Astrocyte (in vitro differentiated cells and primary cell): ENCODE data around the gene PKD1. TPM values are rescaled to one million over a fixed set of nuclear protein-coding genes. Genes with fewer than 3 reads are reported as not detected.

Experiments
- DNase-seq: peaks from one replicate; pipeline ENCODE4 v3.0.0-alpha.2; 2010; ENCODE audit warnings: low read depth
- FAIRE-seq: peaks from 2 replicates; lab custom pipeline; 2011; peaks lifted over from hg19 to GRCh38; lab: Jason Lieb, UNC
- H2AFZ ChIP-seq: 2 replicates; pipeline ENCODE4 v1.6.0; 2012; ENCODE audit warnings: low read depth, low read length, inconsistent platforms
- H3K27ac ChIP-seq: 2 replicates; pipeline ENCODE4 v1.5.1; 2011; ENCODE audit warnings: low read depth, low read length, inconsistent platforms
- H3K27me3 ChIP-seq: 2 replicates; pipeline ENCODE4 v1.6.0; 2011; ENCODE audit warnings: low read length, inconsistent platforms; ENCODE audit not compliant: insufficient read depth
- H3K36me3 ChIP-seq: 2 replicates; pipeline ENCODE4 v1.5.1; 2011; ENCODE audit warnings: low read length, inconsistent platforms; ENCODE audit not compliant: insufficient read depth
- H3K4me1 ChIP-seq: 2 replicates; pipeline ENCODE4 v1.5.1; 2011; ENCODE audit warnings: low read length, inconsistent platforms; ENCODE audit not compliant: insufficient read depth
- H3K4me2 ChIP-seq: 2 replicates; pipeline ENCODE4 v1.6.0; 2012; ENCODE audit warnings: low read length, inconsistent platforms
- H3K4me3 ChIP-seq: 2 replicates; pipeline ENCODE4 v1.5.1; 2011; ENCODE audit warnings: low read depth, mild to moderate bottlenecking, low read length, inconsistent platforms; ENCODE audit not compliant: insufficient read depth
- H3K79me2 ChIP-seq: 2 replicates; pipeline ENCODE4 v1.6.0; 2012; ENCODE audit warnings: mild to moderate bottlenecking, low read length, inconsistent platforms; ENCODE audit not compliant: insufficient read depth
- H3K9ac ChIP-seq: 2 replicates; pipeline ENCODE4 v1.6.0; 2012; ENCODE audit warnings: mild to moderate bottlenecking, low read length, inconsistent platforms
- H3K9me3 ChIP-seq: 2 replicates; pipeline ENCODE4 v1.5.1; 2012; ENCODE audit warnings: low read depth, mild to moderate bottlenecking, low read length, inconsistent platforms; ENCODE audit not compliant: insufficient read depth
- H4K20me1 ChIP-seq: 2 replicates; pipeline ENCODE4 v1.6.0; 2012; ENCODE audit warnings: low read length, inconsistent platforms; ENCODE audit not compliant: insufficient read depth
- H3K27ac Mint-ChIP-seq: one replicate; pipeline ENCODE4 v1.8.0; 2021; ENCODE audit warnings: mild to moderate bottlenecking, mixed read lengths; ENCODE audit not compliant: unreplicated experiment
- H3K27me3 Mint-ChIP-seq: one replicate; pipeline ENCODE4 v1.8.0; 2021; ENCODE audit warnings: low read depth, mixed read lengths; ENCODE audit not compliant: unreplicated experiment
- H3K36me3 Mint-ChIP-seq: one replicate; pipeline ENCODE4 v1.8.0; 2021; ENCODE audit warnings: low read depth, mixed read lengths; ENCODE audit not compliant: unreplicated experiment
- H3K4me1 Mint-ChIP-seq: one replicate; pipeline ENCODE4 v1.8.0; 2021; ENCODE audit warnings: low read depth, mixed read lengths; ENCODE audit not compliant: unreplicated experiment
- H3K4me3 Mint-ChIP-seq: one replicate; pipeline ENCODE4 v1.8.0; 2021; ENCODE audit warnings: mild to moderate bottlenecking, moderate library complexity, mixed read lengths; ENCODE audit not compliant: unreplicated experiment
- H3K9me3 Mint-ChIP-seq: one replicate; pipeline ENCODE4 v1.8.0; 2021; ENCODE audit warnings: mild to moderate bottlenecking, mixed read lengths; ENCODE audit not compliant: unreplicated experiment
- EZH2 ChIP-seq: IDR thresholded peaks from 2 replicates; pipeline ENCODE4 v1.6.1; 2012; ENCODE audit warnings: mild to moderate bottlenecking, low read length, inconsistent platforms; ENCODE audit not compliant: insufficient read depth
- total RNA-seq: library from RNA; stranded (reverse); gene quantifications from 2 replicates; pipeline ENCODE4 v1.2.1, GENCODE V29; 2021
- TF ChIP-seq, protein P1 (sequence below): IDR thresholded peaks from 2 replicates; pipeline ENCODE4 v1.5.1; 2011; ENCODE audit warnings: low read depth, mild to moderate bottlenecking, inconsistent platforms, low read length, moderate library complexity; ENCODE audit not compliant: insufficient read depth

Gene PKD1
- total RNA-seq, 1 donor from 2014 or later = 112 TPM

DNA sequence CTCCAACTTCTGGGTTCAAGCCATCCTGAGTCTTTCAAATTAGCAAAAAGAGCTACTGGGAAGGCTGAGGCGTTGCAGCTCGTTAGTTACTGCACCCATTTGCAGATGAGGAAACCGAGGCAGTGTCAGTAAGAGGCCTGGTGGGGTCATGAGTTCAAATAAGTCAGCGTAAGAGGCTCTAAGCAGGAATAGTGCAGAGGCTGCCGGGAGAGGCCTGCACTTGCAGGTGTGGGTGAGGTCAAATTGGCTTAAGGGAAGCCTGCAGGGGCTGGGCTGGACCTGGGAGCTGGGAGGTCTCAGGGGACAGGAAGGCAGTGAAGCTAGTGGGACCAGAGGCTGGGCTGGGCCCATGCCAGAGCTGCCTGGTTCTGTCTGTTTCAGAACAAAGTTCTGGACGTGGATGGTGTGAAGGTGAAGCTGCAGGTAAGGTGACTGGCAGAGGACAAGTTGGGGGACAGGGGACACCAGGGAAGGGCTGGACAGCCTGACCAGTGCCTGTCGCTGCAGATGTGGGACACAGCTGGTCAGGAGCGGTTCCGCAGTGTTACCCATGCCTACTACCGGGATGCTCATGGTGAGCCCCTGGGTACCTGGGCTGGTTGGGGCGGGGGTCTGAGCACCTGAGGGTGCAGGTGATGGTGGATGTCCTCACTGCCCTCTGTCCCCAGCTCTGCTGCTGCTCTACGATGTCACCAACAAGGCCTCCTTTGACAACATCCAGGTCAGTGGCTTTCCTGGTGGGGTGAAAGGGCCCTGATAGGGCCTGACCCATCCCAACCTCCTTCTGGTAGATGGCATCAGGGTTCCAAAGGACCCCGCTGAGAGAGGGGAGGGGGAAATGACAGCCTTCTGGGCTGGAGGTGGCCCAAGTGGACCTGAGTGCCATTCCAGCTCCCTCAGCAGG is 15.7 kb upstream of the PKD1 start:
- H3K9ac ChIP-seq = peak overlapping the region; percentile 96
- H3K4me3 ChIP-seq = no peak overlapping the region

DNA sequence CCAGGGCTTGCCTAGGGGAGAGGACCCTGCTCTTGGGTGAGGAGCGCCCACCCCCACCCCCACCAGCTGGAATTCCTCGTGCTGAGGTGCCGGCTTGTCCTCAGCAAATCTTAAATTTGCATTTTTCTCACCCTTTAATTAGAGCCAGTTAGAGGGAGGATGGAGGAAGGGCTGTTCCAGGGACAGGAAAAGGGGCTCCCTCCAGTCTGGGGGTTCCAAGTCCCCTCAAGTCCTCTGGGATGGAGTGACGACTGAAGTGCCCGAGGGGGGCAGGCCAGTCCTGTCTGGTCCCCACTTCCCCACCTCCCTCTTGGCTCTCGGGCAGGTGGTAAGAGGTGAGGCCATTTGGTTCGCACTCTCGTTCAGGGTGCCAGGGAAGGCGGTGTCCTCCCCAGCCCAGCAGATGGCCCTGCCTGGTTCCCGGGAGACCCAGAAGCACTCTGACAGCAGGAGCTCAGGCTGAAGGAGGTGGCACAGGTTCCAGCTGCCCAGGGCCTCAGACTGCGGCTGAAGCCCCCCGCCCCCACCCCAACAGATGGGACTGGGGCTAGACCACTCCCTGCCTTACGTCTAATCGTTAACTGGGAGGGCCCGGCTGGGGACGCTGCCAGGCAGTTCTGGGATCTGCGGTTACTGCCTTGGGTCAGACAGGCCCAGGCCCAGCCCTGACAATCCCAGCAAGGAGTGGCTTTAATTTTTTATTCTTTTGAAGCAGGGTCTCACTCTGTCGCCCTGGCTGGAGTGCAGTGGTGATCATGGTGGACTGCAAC is 14.9 kb upstream of the PKD1 start:
- Mint-ChIP-seq H3K36me3 (peaks cover 13% of the 10 kb centered on the region), H3K9me3 (no peaks in the 10 kb centered on the region), H3K27ac (no peak overlapping the region), H3K27me3 (no peaks in the 10 kb centered on the region), H3K4me3 (peak overlapping the region; percentile 94), H3K4me1 (peaks cover 17% of the 10 kb centered on the region)
- peaks cover 41% of the 10 kb centered on the region for H3K79me2 ChIP-seq
- no peak overlapping the region for H3K27ac ChIP-seq
- no peaks in the 10 kb centered on the region for H3K27me3 ChIP-seq
- peaks cover 7% of the 10 kb centered on the region for H3K36me3 ChIP-seq
- TF ChIP-seq, protein P1, sequence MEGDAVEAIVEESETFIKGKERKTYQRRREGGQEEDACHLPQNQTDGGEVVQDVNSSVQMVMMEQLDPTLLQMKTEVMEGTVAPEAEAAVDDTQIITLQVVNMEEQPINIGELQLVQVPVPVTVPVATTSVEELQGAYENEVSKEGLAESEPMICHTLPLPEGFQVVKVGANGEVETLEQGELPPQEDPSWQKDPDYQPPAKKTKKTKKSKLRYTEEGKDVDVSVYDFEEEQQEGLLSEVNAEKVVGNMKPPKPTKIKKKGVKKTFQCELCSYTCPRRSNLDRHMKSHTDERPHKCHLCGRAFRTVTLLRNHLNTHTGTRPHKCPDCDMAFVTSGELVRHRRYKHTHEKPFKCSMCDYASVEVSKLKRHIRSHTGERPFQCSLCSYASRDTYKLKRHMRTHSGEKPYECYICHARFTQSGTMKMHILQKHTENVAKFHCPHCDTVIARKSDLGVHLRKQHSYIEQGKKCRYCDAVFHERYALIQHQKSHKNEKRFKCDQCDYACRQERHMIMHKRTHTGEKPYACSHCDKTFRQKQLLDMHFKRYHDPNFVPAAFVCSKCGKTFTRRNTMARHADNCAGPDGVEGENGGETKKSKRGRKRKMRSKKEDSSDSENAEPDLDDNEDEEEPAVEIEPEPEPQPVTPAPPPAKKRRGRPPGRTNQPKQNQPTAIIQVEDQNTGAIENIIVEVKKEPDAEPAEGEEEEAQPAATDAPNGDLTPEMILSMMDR = no peak
- TF ChIP-seq EZH2 = no peak
- H3K9me3 ChIP-seq = no peaks in the 10 kb centered on the region
- H2AFZ ChIP-seq = no peak overlapping the region
- FAIRE-seq (no peak), DNase-seq (peak; percentile 57)
- no peak overlapping the region for H3K4me3 ChIP-seq
- peaks cover 81% of the 10 kb centered on the region for H4K20me1 ChIP-seq
- peak overlapping the region; percentile 96 for H3K9ac ChIP-seq
- peaks cover 56% of the 10 kb centered on the region for H3K4me1 ChIP-seq
- peak overlapping the region; percentile 100 for H3K4me2 ChIP-seq

More for the DNA sequence above, 15.7 kb upstream of the PKD1 start:
- Mint-ChIP-seq H3K4me1 (peaks cover 17% of the 10 kb centered on the region), H3K27ac (peak overlapping the region; percentile 80), H3K9me3 (no peaks in the 10 kb centered on the region), H3K27me3 (no peaks in the 10 kb centered on the region), H3K36me3 (peaks cover 13% of the 10 kb centered on the region), H3K4me3 (peak overlapping the region; percentile 94)
- H2AFZ ChIP-seq = no peak overlapping the region
- no peak for TF ChIP-seq EZH2
- TF ChIP-seq, protein P1 = no peak
- DNase-seq = no peak
- FAIRE-seq = no peak
- peak overlapping the region; percentile 100 for H3K4me2 ChIP-seq
- peaks cover 81% of the 10 kb centered on the region for H4K20me1 ChIP-seq
- H3K9me3 ChIP-seq = no peaks in the 10 kb centered on the region
- no peak overlapping the region for H3K27ac ChIP-seq
- H3K4me1 ChIP-seq = peaks cover 58% of the 10 kb centered on the region
- no peaks in the 10 kb centered on the region for H3K27me3 ChIP-seq
- peaks cover 47% of the 10 kb centered on the region for H3K79me2 ChIP-seq
- H3K36me3 ChIP-seq = peaks cover 7% of the 10 kb centered on the region
